ENCODE measurements around the gene KCNJ12. TPM values are rescaled to one million over a fixed set of nuclear protein-coding genes. Genes with fewer than 3 reads are reported as not detected.
"Not testable (repeated sequence)": the region's sequence is repeated elsewhere in the genome, so short reads cannot be mapped to it uniquely, and the experiment has no call there.

KCNJ12 gene
- total and polyA plus RNA-seq, 2 of the 13 experiments (the other 11 are each of a cell fraction or from before 2014, with no cell fraction given), result not detected

- CTCF ChIA-PET (ENCODE audit: low intra/inter-chr PET ratio, low total read pairs); H3K79me2 ChIP-seq (ENCODE audit: insufficient read depth, low read length); H3K4me3 ChIP-seq (replicated peaks in 1 of 3; ENCODE audit: insufficient read depth in 1 of 3, low read depth in 2 of 3, low read length in 3 of 3); H3K27me3 ChIP-seq (ENCODE audit: control insufficient read depth in 1 of 2, insufficient read depth in 2 of 2, low read length in 2 of 2); intact Hi-C loops (cut with micrococcal nuclease; ENCODE audit: unreplicated experiment); H4K20me1 ChIP-seq (ENCODE audit: insufficient read depth, low read length); H3K4me2 ChIP-seq (ENCODE audit: low read depth, low read length); H3K9me3 ChIP-seq (ENCODE audit: low read length); FAIRE-seq; DNase-seq (ENCODE audit: low spot score); H3K9ac ChIP-seq (ENCODE audit: insufficient read depth, low read depth, low read length); H3K27ac ChIP-seq (ENCODE audit: extremely low read length, insufficient read depth, low read length); in situ Hi-C loops (cut with HindIII; ENCODE audit: extremely low pct_ligation_motif_present, low pct_unique_long_range_greater_than_20kb); ATAC-seq; H3K4me1 ChIP-seq (ENCODE audit: insufficient read depth, low read length); H2AFZ ChIP-seq (ENCODE audit: low read length); POLR2A ChIA-PET; H3K36me3 ChIP-seq (replicated peaks in 1 of 2; ENCODE audit: control insufficient read depth in 1 of 2, insufficient read depth in 2 of 2, low read length in 2 of 2); BruUV-seq (replicated peaks): not testable (repeated sequence)
- 0% methylated on average over 3 of the region's 7 CpGs for WGBS (ENCODE audit: low lambda C conversion rate)
These were observed 60.3 kb downstream of the KCNJ12 start for GRCh38 chr17:21436481-21436880.

- H3K4me3 ChIP-seq (replicated peaks in 1 of 3; ENCODE audit: insufficient read depth in 1 of 3, low read depth in 2 of 3, low read length in 3 of 3); H3K79me2 ChIP-seq (ENCODE audit: insufficient read depth, low read length); H3K4me1 ChIP-seq (ENCODE audit: insufficient read depth, low read length); POLR2A ChIA-PET; H3K4me2 ChIP-seq (ENCODE audit: low read depth, low read length); intact Hi-C loops (cut with micrococcal nuclease; ENCODE audit: unreplicated experiment); H3K9ac ChIP-seq (ENCODE audit: insufficient read depth, low read depth, low read length); H3K27ac ChIP-seq (ENCODE audit: extremely low read length, insufficient read depth, low read length); in situ Hi-C loops (cut with HindIII; ENCODE audit: extremely low pct_ligation_motif_present, low pct_unique_long_range_greater_than_20kb); H3K36me3 ChIP-seq (replicated peaks in 1 of 2; ENCODE audit: control insufficient read depth in 1 of 2, insufficient read depth in 2 of 2, low read length in 2 of 2); FAIRE-seq; BruUV-seq (replicated peaks); DNase-seq (ENCODE audit: low spot score); CTCF ChIA-PET (ENCODE audit: low intra/inter-chr PET ratio, low total read pairs); H3K27me3 ChIP-seq (ENCODE audit: control insufficient read depth in 1 of 2, insufficient read depth in 2 of 2, low read length in 2 of 2); H3K9me3 ChIP-seq (ENCODE audit: low read length); ATAC-seq; H4K20me1 ChIP-seq (ENCODE audit: insufficient read depth, low read length); H2AFZ ChIP-seq (ENCODE audit: low read length): not testable (repeated sequence)
- WGBS (ENCODE audit: low lambda C conversion rate), result 10% methylated on average over 11 of the region's 15 CpGs
These were observed 61.0 kb downstream of the KCNJ12 start for GRCh38 chr17:21436883-21437836.

GRCh38 chr17:21438316-21439014 lies 62.3 kb downstream of the KCNJ12 start:
- 2% methylated on average over 2 of the region's 6 CpGs for WGBS (ENCODE audit: low lambda C conversion rate)
- H3K79me2 ChIP-seq (ENCODE audit: insufficient read depth, low read length); H3K4me3 ChIP-seq (replicated peaks in 1 of 3; ENCODE audit: insufficient read depth in 1 of 3, low read depth in 2 of 3, low read length in 3 of 3); H4K20me1 ChIP-seq (ENCODE audit: insufficient read depth, low read length); H3K27me3 ChIP-seq (ENCODE audit: control insufficient read depth in 1 of 2, insufficient read depth in 2 of 2, low read length in 2 of 2); H2AFZ ChIP-seq (ENCODE audit: low read length); DNase-seq (ENCODE audit: low spot score); in situ Hi-C loops (cut with HindIII; ENCODE audit: extremely low pct_ligation_motif_present, low pct_unique_long_range_greater_than_20kb); CTCF ChIA-PET (ENCODE audit: low intra/inter-chr PET ratio, low total read pairs); BruUV-seq (replicated peaks); POLR2A ChIA-PET; intact Hi-C loops (cut with micrococcal nuclease; ENCODE audit: unreplicated experiment); H3K27ac ChIP-seq (ENCODE audit: extremely low read length, insufficient read depth, low read length); H3K9me3 ChIP-seq (ENCODE audit: low read length); H3K36me3 ChIP-seq (replicated peaks in 1 of 2; ENCODE audit: control insufficient read depth in 1 of 2, insufficient read depth in 2 of 2, low read length in 2 of 2); H3K4me2 ChIP-seq (ENCODE audit: low read depth, low read length); H3K9ac ChIP-seq (ENCODE audit: insufficient read depth, low read depth, low read length); H3K4me1 ChIP-seq (ENCODE audit: insufficient read depth, low read length): not testable (repeated sequence)
- FAIRE-seq (peak; percentile 4), ATAC-seq (peak; percentile 62)

GRCh38 chr17:21439015-21439336 lies 62.8 kb downstream of the KCNJ12 start:
- H3K4me3 ChIP-seq (replicated peaks in 1 of 3; ENCODE audit: insufficient read depth in 1 of 3, low read depth in 2 of 3, low read length in 3 of 3); H3K27me3 ChIP-seq (ENCODE audit: control insufficient read depth in 1 of 2, insufficient read depth in 2 of 2, low read length in 2 of 2); H3K36me3 ChIP-seq (replicated peaks in 1 of 2; ENCODE audit: control insufficient read depth in 1 of 2, insufficient read depth in 2 of 2, low read length in 2 of 2); BruUV-seq (replicated peaks); DNase-seq (ENCODE audit: low spot score); ATAC-seq; H3K27ac ChIP-seq (ENCODE audit: extremely low read length, insufficient read depth, low read length); POLR2A ChIA-PET; H3K9ac ChIP-seq (ENCODE audit: insufficient read depth, low read depth, low read length); H2AFZ ChIP-seq (ENCODE audit: low read length); in situ Hi-C loops (cut with HindIII; ENCODE audit: extremely low pct_ligation_motif_present, low pct_unique_long_range_greater_than_20kb); H3K79me2 ChIP-seq (ENCODE audit: insufficient read depth, low read length); H4K20me1 ChIP-seq (ENCODE audit: insufficient read depth, low read length); H3K4me2 ChIP-seq (ENCODE audit: low read depth, low read length); FAIRE-seq; H3K9me3 ChIP-seq (ENCODE audit: low read length); CTCF ChIA-PET (ENCODE audit: low intra/inter-chr PET ratio, low total read pairs); H3K4me1 ChIP-seq (ENCODE audit: insufficient read depth, low read length); intact Hi-C loops (cut with micrococcal nuclease; ENCODE audit: unreplicated experiment): not testable (repeated sequence)
- WGBS (ENCODE audit: low lambda C conversion rate), result 3% methylated on average over 3 of the region's 5 CpGs

Measured in HepG2 (cell line).